GM23338 (cell line): ENCODE measurements around the gene ENDOU. TPM values are rescaled to one million over a fixed set of nuclear protein-coding genes. Genes with fewer than 3 reads are reported as not detected.

Experiments used
- ATAC-seq: fragments of 200-7000 bp; cut with Tn5 transposase; 3 replicates; pipeline ENCODE4 v1.9.1; 2020
- DNase-seq: peaks from one replicate; pipeline ENCODE4 v3.0.0-alpha.2; 2015; ENCODE audit warnings: low spot score
- H2AFZ ChIP-seq: fragments of 200-600 bp; sonication (generic); 2 replicates; pipeline ENCODE4 v1.8.0; 2016; ENCODE audit warnings: antibody characterized with exemption, mild to moderate bottlenecking, moderate library complexity
- H3F3A ChIP-seq: fragments of 200-600 bp; sonication (generic); replicated peaks from 2 replicates; pipeline ENCODE4 v1.8.0; 2017; ENCODE audit warnings: antibody characterized with exemption, mixed run types, low read depth
- H3K27ac ChIP-seq: fragments of 200-600 bp; sonication (generic); 2 replicates; pipeline ENCODE4 v1.6.1; 2016; ENCODE audit warnings: low read depth
- H3K27me3 ChIP-seq: fragments of 200-600 bp; sonication (generic); 2 replicates; pipeline ENCODE4 v1.8.0; 2016; ENCODE audit warnings: mild to moderate bottlenecking, mixed run types, moderate library complexity; ENCODE audit not compliant: insufficient read depth
- H3K36me3 ChIP-seq: fragments of 200-600 bp; sonication (generic); 2 replicates; pipeline ENCODE4 v1.8.0; 2016; ENCODE audit warnings: mild to moderate bottlenecking; ENCODE audit not compliant: insufficient read depth
- H3K4me1 ChIP-seq: fragments of 200-600 bp; sonication (generic); 2 replicates; pipeline ENCODE4 v1.8.0; 2016; ENCODE audit warnings: mild to moderate bottlenecking, moderate library complexity; ENCODE audit not compliant: insufficient read depth
- H3K4me2 ChIP-seq: fragments of 200-600 bp; sonication (generic); 2 replicates; pipeline ENCODE4 v1.7.1; 2017; ENCODE audit warnings: mixed run types
- H3K4me3 ChIP-seq: fragments of 200-600 bp; sonication (generic); 2 replicates; pipeline ENCODE4 v1.6.1; 2016; ENCODE audit warnings: mixed run types
- H3K79me2 ChIP-seq: fragments of 200-600 bp; sonication (generic); replicated peaks from 2 replicates; pipeline ENCODE4 v1.8.0; 2017; ENCODE audit warnings: mild to moderate bottlenecking; ENCODE audit not compliant: insufficient read depth
- H3K9me2 ChIP-seq: fragments of 200-600 bp; sonication (generic); 2 replicates; pipeline ENCODE4 v1.8.0; 2017; ENCODE audit not compliant: insufficient read depth
- H4K20me1 ChIP-seq: fragments of 200-600 bp; sonication (generic); replicated peaks from 2 replicates; pipeline ENCODE4 v1.8.0; 2017; ENCODE audit warnings: mild to moderate bottlenecking; ENCODE audit not compliant: insufficient read depth
- H3K27ac Mint-ChIP-seq: 2 replicates; pipeline ENCODE4 v1.8.0; 2020; ENCODE audit warnings: inconsistent platforms, mild to moderate bottlenecking, moderate library complexity, mixed read lengths
- H3K27me3 Mint-ChIP-seq: 3 replicates; pipeline ENCODE4 v1.8.0; 2022; ENCODE audit warnings: low read depth, mild to moderate bottlenecking, moderate library complexity, mixed read lengths, inconsistent platforms; ENCODE audit not compliant: insufficient read depth, poor library complexity
- H3K36me3 Mint-ChIP-seq: 3 replicates; pipeline ENCODE4 v1.8.0; 2021; ENCODE audit warnings: low read depth, mild to moderate bottlenecking, inconsistent platforms, moderate library complexity, mixed read lengths
- H3K4me1 Mint-ChIP-seq: 3 replicates; pipeline ENCODE4 v1.8.0; 2020; ENCODE audit warnings: mild to moderate bottlenecking, inconsistent platforms, mixed read lengths
- H3K4me3 Mint-ChIP-seq: 3 replicates; pipeline ENCODE4 v1.8.0; 2021; ENCODE audit warnings: moderate library complexity, mild to moderate bottlenecking, inconsistent platforms, mixed read lengths
- H3K9me3 Mint-ChIP-seq: 3 replicates; pipeline ENCODE4 v1.8.0; 2020; ENCODE audit warnings: moderate library complexity, mild to moderate bottlenecking, inconsistent platforms, mixed read lengths
- ETS1 ChIP-seq: IDR thresholded peaks from 2 replicates; pipeline ENCODE4 v1.6.1; 2016; ENCODE audit warnings: antibody characterized with exemption
- JUNB ChIP-seq: IDR thresholded peaks from one replicate; pipeline ENCODE4 v1.6.1; 2016; ENCODE audit warnings: antibody characterized with exemption; ENCODE audit not compliant: unreplicated experiment
- POLR2AphosphoS5 ChIP-seq: IDR thresholded peaks from 2 replicates; pipeline ENCODE4 v1.6.1; 2016; ENCODE audit warnings: antibody characterized with exemption, low read depth
- ZNF331 ChIP-seq: fragments of 250-450 bp; sonication (Bioruptor Pico); IDR thresholded peaks from 2 replicates; pipeline ENCODE4 v1.5.0; 2020; ENCODE audit warnings: low read depth, mild to moderate bottlenecking, moderate library complexity
- polyA plus RNA-seq: library from polyadenylated mRNA; unstranded; fragments of >200 nt; fragmentation: Nextera tagmentation; extraction: Ambion mirVana; gene quantifications from 2 replicates; pipeline ENCODE4 v1.2.1, GENCODE V29; 2016
- total RNA-seq: library from RNA; depleted of rRNA; stranded (reverse); fragments of >200 nt; shearing (Covaris generic); gene quantifications from 2 replicates; pipeline ENCODE4 v1.2.3, GENCODE V29; 2014
- TF ChIP-seq, protein P1 (sequence below): fragments of 250-450 bp; sonication (Bioruptor Pico); IDR thresholded peaks from 2 replicates; pipeline ENCODE4 v1.5.0; 2020; ENCODE audit warnings: mild to moderate bottlenecking, moderate library complexity
- TF ChIP-seq, protein P2 (sequence below): IDR thresholded peaks from one replicate; pipeline ENCODE4 v1.6.1; 2018; ENCODE audit warnings: antibody characterized with exemption; ENCODE audit not compliant: unreplicated experiment

The ENDOU gene
- total and polyA plus RNA-seq, 2 experiments from 2014 or later, result not detected

DNA sequence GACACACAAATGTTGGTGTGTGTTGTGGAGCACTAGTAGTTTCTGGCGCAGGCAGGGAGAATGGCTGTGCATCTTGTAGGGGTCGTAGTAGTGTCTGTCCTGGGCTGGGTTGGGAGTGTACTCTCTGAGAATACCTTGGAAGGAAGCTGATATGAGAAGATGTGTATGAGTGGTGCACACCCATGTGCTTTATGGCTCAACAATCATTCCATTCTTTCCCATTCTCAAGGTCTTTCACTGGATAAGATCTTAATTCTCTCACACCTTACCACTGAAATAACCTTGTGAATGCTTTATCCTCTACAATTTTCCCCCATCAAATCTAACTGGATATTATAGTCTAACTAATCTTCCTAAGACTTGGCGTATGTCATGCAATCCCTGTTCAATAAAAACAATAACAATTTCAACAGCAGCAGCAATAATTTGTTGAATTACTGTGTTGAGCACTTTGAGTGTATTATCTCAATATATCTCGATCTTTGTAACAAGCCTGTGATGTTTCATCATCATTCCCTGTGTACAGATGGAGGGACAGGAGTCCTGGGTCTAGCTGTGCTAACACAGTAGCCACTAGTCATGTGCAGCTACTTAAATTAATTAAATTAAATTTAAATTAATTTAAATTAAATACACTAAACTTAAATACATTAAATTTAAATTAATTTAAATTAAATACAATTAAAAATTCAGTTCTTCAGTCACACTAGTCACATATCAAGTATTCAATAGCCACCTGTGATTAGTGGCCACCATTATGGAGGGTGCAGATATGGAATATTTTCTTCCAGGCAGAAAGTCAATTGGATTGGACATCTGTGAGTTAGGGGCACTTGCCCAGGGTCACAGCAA is 44.2 kb upstream of the ENDOU start (continued):
- TF ChIP-seq, protein P1, sequence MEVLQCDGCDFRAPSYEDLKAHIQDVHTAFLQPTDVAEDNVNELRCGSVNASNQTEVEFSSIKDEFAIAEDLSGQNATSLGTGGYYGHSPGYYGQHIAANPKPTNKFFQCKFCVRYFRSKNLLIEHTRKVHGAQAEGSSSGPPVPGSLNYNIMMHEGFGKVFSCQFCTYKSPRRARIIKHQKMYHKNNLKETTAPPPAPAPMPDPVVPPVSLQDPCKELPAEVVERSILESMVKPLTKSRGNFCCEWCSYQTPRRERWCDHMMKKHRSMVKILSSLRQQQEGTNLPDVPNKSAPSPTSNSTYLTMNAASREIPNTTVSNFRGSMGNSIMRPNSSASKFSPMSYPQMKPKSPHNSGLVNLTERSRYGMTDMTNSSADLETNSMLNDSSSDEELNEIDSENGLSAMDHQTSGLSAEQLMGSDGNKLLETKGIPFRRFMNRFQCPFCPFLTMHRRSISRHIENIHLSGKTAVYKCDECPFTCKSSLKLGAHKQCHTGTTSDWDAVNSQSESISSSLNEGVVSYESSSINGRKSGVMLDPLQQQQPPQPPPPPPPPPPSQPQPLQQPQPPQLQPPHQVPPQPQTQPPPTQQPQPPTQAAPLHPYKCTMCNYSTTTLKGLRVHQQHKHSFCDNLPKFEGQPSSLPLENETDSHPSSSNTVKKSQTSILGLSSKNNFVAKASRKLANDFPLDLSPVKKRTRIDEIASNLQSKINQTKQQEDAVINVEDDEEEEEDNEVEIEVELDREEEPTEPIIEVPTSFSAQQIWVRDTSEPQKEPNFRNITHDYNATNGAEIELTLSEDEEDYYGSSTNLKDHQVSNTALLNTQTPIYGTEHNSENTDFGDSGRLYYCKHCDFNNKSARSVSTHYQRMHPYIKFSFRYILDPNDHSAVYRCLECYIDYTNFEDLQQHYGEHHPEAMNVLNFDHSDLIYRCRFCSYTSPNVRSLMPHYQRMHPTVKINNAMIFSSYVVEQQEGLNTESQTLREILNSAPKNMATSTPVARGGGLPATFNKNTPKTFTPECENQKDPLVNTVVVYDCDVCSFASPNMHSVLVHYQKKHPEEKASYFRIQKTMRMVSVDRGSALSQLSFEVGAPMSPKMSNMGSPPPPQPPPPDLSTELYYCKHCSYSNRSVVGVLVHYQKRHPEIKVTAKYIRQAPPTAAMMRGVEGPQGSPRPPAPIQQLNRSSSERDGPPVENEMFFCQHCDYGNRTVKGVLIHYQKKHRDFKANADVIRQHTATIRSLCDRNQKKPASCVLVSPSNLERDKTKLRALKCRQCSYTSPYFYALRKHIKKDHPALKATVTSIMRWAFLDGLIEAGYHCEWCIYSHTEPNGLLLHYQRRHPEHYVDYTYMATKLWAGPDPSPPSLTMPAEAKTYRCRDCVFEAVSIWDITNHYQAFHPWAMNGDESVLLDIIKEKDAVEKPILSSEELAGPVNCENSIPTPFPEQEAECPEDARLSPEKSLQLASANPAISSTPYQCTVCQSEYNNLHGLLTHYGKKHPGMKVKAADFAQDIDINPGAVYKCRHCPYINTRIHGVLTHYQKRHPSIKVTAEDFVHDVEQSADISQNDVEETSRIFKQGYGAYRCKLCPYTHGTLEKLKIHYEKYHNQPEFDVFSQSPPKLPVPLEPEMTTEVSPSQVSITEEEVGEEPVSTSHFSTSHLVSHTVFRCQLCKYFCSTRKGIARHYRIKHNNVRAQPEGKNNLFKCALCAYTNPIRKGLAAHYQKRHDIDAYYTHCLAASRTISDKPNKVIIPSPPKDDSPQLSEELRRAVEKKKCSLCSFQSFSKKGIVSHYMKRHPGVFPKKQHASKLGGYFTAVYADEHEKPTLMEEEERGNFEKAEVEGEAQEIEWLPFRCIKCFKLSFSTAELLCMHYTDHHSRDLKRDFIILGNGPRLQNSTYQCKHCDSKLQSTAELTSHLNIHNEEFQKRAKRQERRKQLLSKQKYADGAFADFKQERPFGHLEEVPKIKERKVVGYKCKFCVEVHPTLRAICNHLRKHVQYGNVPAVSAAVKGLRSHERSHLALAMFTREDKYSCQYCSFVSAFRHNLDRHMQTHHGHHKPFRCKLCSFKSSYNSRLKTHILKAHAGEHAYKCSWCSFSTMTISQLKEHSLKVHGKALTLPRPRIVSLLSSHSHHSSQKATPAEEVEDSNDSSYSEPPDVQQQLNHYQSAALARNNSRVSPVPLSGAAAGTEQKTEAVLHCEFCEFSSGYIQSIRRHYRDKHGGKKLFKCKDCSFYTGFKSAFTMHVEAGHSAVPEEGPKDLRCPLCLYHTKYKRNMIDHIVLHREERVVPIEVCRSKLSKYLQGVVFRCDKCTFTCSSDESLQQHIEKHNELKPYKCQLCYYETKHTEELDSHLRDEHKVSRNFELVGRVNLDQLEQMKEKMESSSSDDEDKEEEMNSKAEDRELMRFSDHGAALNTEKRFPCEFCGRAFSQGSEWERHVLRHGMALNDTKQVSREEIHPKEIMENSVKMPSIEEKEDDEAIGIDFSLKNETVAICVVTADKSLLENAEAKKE (CRISPR knock-in tag), result no peak
- TF ChIP-seq, protein P2, sequence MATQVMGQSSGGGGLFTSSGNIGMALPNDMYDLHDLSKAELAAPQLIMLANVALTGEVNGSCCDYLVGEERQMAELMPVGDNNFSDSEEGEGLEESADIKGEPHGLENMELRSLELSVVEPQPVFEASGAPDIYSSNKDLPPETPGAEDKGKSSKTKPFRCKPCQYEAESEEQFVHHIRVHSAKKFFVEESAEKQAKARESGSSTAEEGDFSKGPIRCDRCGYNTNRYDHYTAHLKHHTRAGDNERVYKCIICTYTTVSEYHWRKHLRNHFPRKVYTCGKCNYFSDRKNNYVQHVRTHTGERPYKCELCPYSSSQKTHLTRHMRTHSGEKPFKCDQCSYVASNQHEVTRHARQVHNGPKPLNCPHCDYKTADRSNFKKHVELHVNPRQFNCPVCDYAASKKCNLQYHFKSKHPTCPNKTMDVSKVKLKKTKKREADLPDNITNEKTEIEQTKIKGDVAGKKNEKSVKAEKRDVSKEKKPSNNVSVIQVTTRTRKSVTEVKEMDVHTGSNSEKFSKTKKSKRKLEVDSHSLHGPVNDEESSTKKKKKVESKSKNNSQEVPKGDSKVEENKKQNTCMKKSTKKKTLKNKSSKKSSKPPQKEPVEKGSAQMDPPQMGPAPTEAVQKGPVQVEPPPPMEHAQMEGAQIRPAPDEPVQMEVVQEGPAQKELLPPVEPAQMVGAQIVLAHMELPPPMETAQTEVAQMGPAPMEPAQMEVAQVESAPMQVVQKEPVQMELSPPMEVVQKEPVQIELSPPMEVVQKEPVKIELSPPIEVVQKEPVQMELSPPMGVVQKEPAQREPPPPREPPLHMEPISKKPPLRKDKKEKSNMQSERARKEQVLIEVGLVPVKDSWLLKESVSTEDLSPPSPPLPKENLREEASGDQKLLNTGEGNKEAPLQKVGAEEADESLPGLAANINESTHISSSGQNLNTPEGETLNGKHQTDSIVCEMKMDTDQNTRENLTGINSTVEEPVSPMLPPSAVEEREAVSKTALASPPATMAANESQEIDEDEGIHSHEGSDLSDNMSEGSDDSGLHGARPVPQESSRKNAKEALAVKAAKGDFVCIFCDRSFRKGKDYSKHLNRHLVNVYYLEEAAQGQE, result no peak
- TF ChIP-seq POLR2AphosphoS5, result no peak

- H4K20me1 ChIP-seq, result no peaks in the 10 kb centered on the region
- H3K27me3 Mint-ChIP-seq, result peaks cover 7% of the 10 kb centered on the region
- H3K4me2 ChIP-seq, result peak overlapping the region; percentile 8; the same call in 1 of the 2 replicates
- DNase-seq (peak; percentile 62), ATAC-seq (no peak)
- H3K4me3 ChIP-seq, result no peak overlapping the region
- H3K4me1 ChIP-seq, result peaks cover 26% of the 10 kb centered on the region
- H3K27ac ChIP-seq, result no peak overlapping the region
- no peaks in the 10 kb centered on the region for H3K9me3 Mint-ChIP-seq
- H3K27me3 ChIP-seq, result peaks cover 4% of the 10 kb centered on the region; the same call in 1 of the 2 replicates
- peaks cover 22% of the 10 kb centered on the region for H3K4me1 Mint-ChIP-seq
- no peak overlapping the region for H3K27ac Mint-ChIP-seq
- H3K4me3 Mint-ChIP-seq, result no peak overlapping the region
- H3F3A ChIP-seq, result peaks cover 8% of the 10 kb centered on the region
- no peaks in the 10 kb centered on the region for H3K36me3 ChIP-seq
- H3K79me2 ChIP-seq, result no peaks in the 10 kb centered on the region
- no peaks in the 10 kb centered on the region for H3K36me3 Mint-ChIP-seq
- no peaks in the 10 kb centered on the region for H3K9me2 ChIP-seq
- no peak overlapping the region for H2AFZ ChIP-seq
- TF ChIP-seq ZNF331 (CRISPR knock-in tag) (no peak), ETS1 (no peak), JUNB (no peak)
- TF ChIP-seq, protein P2, result no peak
Measured at GRCh38 chr12:47768323-47768811, 43.1 kb upstream of the ENDOU start.
